H4 (cell line): Measurements from ENCODE around the gene CLDN12. TPM values are rescaled to one million over a fixed set of nuclear protein-coding genes. Genes with fewer than 3 reads are reported as not detected.

ENCODE experiments used
- DNase-seq: peaks from one replicate; pipeline ENCODE4 v3.0.0-alpha.2; 2015; ENCODE audit warnings: low spot score
- total RNA-seq: library from RNA; depleted of rRNA; stranded (reverse); fragments of >200 nt; shearing (Covaris generic); gene quantifications from 2 replicates; pipeline ENCODE4 v1.2.3, GENCODE V29; 2014; rRNA removed

Gene CLDN12
- 31.2 and 40.5 TPM in 2 replicates for total RNA-seq

GRCh38 chr7:90403174-90404113 lies at the start of gene CLDN12:
Gene CLDN12, plus strand, starts transcription at chr7:90403461. Its CDS starts 9,216 bp downstream, at chr7:90412677.
- peak; percentile 99 for DNase-seq

GRCh38 chr7:90383422-90383821 lies 19.8 kb upstream of the CLDN12 start:
- no peak for DNase-seq

GRCh38 chr7:90383861-90384260 lies 19.4 kb upstream of the CLDN12 start:
- DNase-seq = no peak

GRCh38 chr7:90384433-90384832 lies 18.8 kb upstream of the CLDN12 start:
- DNase-seq = no peak

- no peak for DNase-seq
These were observed 15.6 kb upstream of the CLDN12 start for GRCh38 chr7:90387470-90388240.

GRCh38 chr7:90390926-90391325 lies 12.3 kb upstream of the CLDN12 start:
- no peak for DNase-seq

- no peak for DNase-seq
These were observed 11.8 kb upstream of the CLDN12 start for GRCh38 chr7:90391488-90391887.

GRCh38 chr7:90396420-90396819 lies 6.8 kb upstream of the CLDN12 start:
- no peak for DNase-seq

GRCh38 chr7:90401989-90402388 lies 1.3 kb upstream of the CLDN12 start:
- no peak for DNase-seq

- DNase-seq = no peak
These were observed 482 bp upstream of the CLDN12 start for GRCh38 chr7:90402785-90403173.

- no peak for DNase-seq
These were observed 1.5 kb downstream of the CLDN12 start for GRCh38 chr7:90404777-90405176.

GRCh38 chr7:90407484-90407821 lies 4.2 kb downstream of the CLDN12 start:
- DNase-seq = no peak

- no peak for DNase-seq
These were observed 4.9 kb downstream of the CLDN12 start for GRCh38 chr7:90408142-90408541.

GRCh38 chr7:90409667-90410066 lies 6.4 kb downstream of the CLDN12 start:
- no peak for DNase-seq

- no peak for DNase-seq
These were observed 8.2 kb downstream of the CLDN12 start for GRCh38 chr7:90411510-90411909.

- DNase-seq = peak; percentile 29
These were observed 9.4 kb downstream of the CLDN12 start for GRCh38 chr7:90412458-90413184.

GRCh38 chr7:90413185-90413528 lies 9.9 kb downstream of the CLDN12 start:
- no peak for DNase-seq

- DNase-seq = no peak
These were observed 18.4 kb downstream of the CLDN12 start for GRCh38 chr7:90421651-90422050.

- DNase-seq = no peak
These were observed 21.5 kb downstream of the CLDN12 start for GRCh38 chr7:90424720-90425119.

- no peak for DNase-seq
These were observed 22.1 kb downstream of the CLDN12 start for GRCh38 chr7:90425376-90425775.

GRCh38 chr7:90430614-90431460 lies 27.6 kb downstream of the CLDN12 start:
- no peak for DNase-seq
